GM18909 (cell line): ENCODE data around the gene SULT2B1.

Experiments
- ATAC-seq: cut with Tn5 transposase; IDR thresholded peaks from one replicate; pipeline ENCODE4 v1.9.1; 2021; ENCODE audit warnings: mild to moderate bottlenecking; ENCODE audit not compliant: unreplicated experiment, poor library complexity

Gene SULT2B1

DNA sequence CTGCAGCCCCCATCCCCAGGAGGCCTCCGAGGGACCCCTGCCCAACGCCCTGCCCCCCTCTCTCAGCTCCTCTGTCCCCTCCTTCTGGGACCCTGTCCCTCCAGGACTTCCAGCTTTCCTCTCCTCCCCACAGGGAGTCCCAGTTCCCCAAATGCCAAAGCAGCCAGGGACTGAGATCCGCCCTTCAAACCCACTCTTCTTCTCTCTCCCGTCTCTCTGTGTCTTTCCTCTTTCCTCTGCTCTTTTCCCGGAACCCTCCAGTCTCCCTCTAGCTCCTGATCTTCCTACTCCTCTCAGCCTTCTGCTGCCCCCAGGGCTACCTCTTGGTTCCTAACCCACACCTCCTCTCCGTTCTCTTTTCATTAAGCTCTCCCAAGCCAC lies 93.6 kb downstream of the SULT2B1 start:
- ATAC-seq, result no peak

GRCh38 chr19:48646001-48646721 lies 94.2 kb downstream of the SULT2B1 start, which contains the start of gene CA11:
Gene CA11 (minus strand): TSS chr19:48646187. CDS start chr19:48645632, 555 bp downstream.
- ATAC-seq, result peak; percentile 80

DNA sequence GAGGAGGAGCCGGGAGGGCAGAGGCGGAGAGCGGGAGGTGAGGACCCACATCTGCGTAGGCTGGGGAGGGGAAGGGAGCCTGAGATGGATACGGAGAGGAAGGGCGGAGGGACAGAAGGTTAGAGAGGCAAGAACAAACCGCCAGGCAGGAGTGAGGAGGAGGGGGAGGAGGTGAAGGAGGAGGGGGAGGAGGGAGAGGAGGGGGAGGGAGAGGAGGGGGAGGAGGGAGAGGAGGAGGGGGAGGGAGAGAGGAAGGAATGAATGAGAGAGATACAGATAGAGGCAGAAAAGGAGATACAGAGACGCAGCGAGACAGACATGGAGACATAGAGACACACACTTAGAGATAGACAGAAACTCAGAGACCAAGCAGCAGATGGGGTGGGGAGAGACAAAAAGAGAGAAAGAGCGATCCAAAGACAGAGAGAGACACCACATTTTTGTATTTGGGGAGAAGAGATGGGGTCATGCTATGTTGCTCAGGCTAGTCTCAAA lies 94.8 kb downstream of the SULT2B1 start:
- ATAC-seq, result no peak

DNA sequence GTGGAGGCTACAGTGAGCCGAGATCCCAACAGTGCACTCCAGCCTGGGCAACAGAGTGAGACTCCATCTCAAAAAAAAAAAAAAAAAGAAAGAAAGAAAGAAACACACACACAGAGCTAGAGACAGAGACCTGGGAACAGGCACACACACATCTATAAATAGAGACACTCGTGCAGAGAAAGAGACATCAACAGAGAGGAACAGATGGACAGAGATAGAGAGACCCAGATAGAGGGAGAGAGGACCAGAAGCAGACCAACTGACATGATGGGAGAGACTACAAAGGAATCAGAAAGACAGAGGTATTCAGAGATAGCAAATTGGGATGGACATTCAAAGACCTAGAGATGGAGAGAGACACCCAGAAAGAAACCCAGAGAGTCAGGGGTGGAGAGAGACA lies 96.2 kb downstream of the SULT2B1 start:
- no peak for ATAC-seq
